Activated naive CD4-positive, alpha-beta T cell treated with anti-CD3 and anti-CD28 coated beads for 36 hours (primary cell): ENCODE data around the gene CLDN4. TPM values are rescaled to one million over a fixed set of nuclear protein-coding genes. Genes with fewer than 3 reads are reported as not detected.
"Not testable (repeated sequence)": the region's sequence is repeated elsewhere in the genome, so short reads cannot be mapped to it uniquely, and the experiment has no call there.

Source experiments
- CTCF ChIA-PET: fragments of 350-600 bp; sonication (Branson Sonifier 250); formaldehyde crosslinking; loops from one replicate; lab custom pipeline; 2021; ENCODE audit warnings: antibody characterized with exemption; lab: Charles Lee
- DNase-seq: peaks from one replicate; pipeline ENCODE4 v3.0.0-alpha.2; 2020
- H3K27ac Mint-ChIP-seq: one replicate; pipeline ENCODE4 v1.8.0; 2021; ENCODE audit warnings: mild to moderate bottlenecking, mixed read lengths
- H3K27me3 Mint-ChIP-seq: one replicate; pipeline ENCODE4 v1.8.0; 2021; ENCODE audit warnings: low read depth, mixed read lengths
- H3K36me3 Mint-ChIP-seq: one replicate; pipeline ENCODE4 v1.8.0; 2021; ENCODE audit warnings: low read depth, mixed read lengths
- H3K4me1 Mint-ChIP-seq: one replicate; pipeline ENCODE4 v1.8.0; 2021; ENCODE audit warnings: low read depth, mixed read lengths
- H3K4me3 Mint-ChIP-seq: one replicate; pipeline ENCODE4 v1.8.0; 2021; ENCODE audit warnings: mild to moderate bottlenecking, moderate library complexity, mixed read lengths
- H3K9me3 Mint-ChIP-seq: one replicate; pipeline ENCODE4 v1.8.0; 2021; ENCODE audit warnings: mixed read lengths
- intact Hi-C: fragments of 100-400 bp; cut with micrococcal nuclease; formaldehyde crosslinking; loops from one replicate; pipeline ENCODE4 v1.15.1; 2023
- total RNA-seq, 2 experiments: library from RNA; stranded (reverse); gene quantifications; one replicate each; pipeline ENCODE4 v1.2.3, GENCODE V29; 2021

The CLDN4 gene
- total RNA-seq, 2 experiments from 2014 or later: 0.10 to 0.25 TPM

DNA sequence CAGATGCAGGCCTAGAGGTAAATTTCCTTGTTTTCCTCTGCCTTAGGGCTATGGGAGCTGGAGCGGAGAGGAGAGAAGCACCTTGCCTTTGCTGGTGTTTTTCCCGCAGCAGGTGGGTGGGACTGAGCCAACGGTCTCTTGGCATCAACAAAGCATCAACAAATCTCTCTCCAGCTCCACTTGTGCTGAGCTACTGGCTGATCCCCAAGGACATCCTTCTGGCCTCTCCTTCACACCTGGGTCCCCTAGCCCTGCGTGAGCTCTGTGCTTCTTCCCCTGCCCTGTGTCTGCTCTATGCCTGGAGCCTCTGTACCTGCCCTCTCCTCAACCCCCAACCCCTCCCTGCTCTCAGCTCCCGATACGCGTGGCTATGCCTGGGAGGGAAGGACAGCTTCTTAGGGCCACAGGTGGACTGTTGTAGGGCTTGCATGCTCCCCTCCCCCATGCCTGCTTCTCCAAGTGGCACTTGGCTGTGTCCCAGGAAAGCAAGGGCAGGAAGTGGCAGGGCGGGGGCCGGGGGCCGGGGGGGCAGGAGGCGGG, 3.2 kb upstream of the CLDN4 start:
- Mint-ChIP-seq H3K9me3 (no peaks in the 10 kb centered on the region), H3K36me3 (no peaks in the 10 kb centered on the region), H3K27ac (no peak overlapping the region), H3K27me3 (peaks cover 5% of the 10 kb centered on the region), H3K4me3 (no peak overlapping the region), H3K4me1 (peaks cover 25% of the 10 kb centered on the region)
- peak; percentile 39 for DNase-seq
- CTCF ChIA-PET: interaction anchor here (1.0 to 2.1 kb wide), 5 partner anchors 23 to 188 kb away, joined by 3 to 10 read pairs (median 6); no protein-coding TSS in a partner anchor
- intact Hi-C loops: loop anchor here (2.0 kb wide), 1 partner anchor 15 kb away; the partner anchor contains the start of gene METTL27

- H3K36me3 Mint-ChIP-seq: no peaks in the 10 kb centered on the region
- CTCF ChIA-PET: interaction anchor here (2.0 to 2.1 kb wide), 2 partner anchors 27 to 28 kb away, joined by 6 to 10 read pairs; no protein-coding TSS in a partner anchor
Observed at GRCh38 chr7:73828107-73828803, 2.5 kb upstream of the CLDN4 start.

DNA sequence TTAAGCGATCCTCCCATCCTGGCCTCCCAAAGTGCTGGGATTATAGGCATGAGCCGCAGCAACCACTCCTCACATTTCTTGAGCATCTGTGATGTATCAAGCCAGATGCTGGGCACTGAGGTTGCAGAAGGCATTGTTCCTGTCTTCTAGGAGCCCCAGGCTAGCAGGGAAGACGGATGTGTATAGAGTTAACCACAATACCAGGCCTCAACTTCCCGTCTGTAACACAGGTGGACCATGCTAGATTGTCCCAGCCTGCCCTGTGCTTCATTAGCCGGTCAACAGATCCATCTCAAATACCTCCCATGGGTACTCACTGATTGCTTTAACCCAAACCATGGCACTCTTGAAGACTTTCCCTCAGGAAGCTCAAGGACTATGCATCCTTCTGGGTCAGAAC, 1.8 kb upstream of the CLDN4 start:
- Mint-ChIP-seq H3K4me1 (peaks cover 25% of the 10 kb centered on the region), H3K27me3 (peaks cover 5% of the 10 kb centered on the region), H3K4me3 (no peak overlapping the region), H3K9me3 (no peaks in the 10 kb centered on the region), H3K27ac (no peak overlapping the region), H3K36me3 (no peaks in the 10 kb centered on the region)
- intact Hi-C loops: loop anchor here (2.0 kb wide), 1 partner anchor 14 kb away; the partner anchor contains the start of gene METTL27
- no peak for DNase-seq
- CTCF ChIA-PET: no interaction called here

More at GRCh38 chr7:73828107-73828803, 2.5 kb upstream of the CLDN4 start:
- no peaks in the 10 kb centered on the region for H3K9me3 Mint-ChIP-seq
- peaks cover 5% of the 10 kb centered on the region for H3K27me3 Mint-ChIP-seq
- intact Hi-C loops: loop anchor here (2.0 kb wide), 1 partner anchor 15 kb away; the partner anchor contains the start of gene METTL27
- H3K4me1 Mint-ChIP-seq: peaks cover 25% of the 10 kb centered on the region
- H3K4me3 Mint-ChIP-seq: no peak overlapping the region
- peak; percentile 66 for DNase-seq
- H3K27ac Mint-ChIP-seq: no peak overlapping the region

- intact Hi-C loops: loop anchor here (2.0 kb wide), 1 partner anchor 13 kb away; the partner anchor contains the start of gene METTL27
- no peaks in the 10 kb centered on the region for H3K36me3 Mint-ChIP-seq
- CTCF ChIA-PET: no interaction called here
- no peak overlapping the region for H3K27ac Mint-ChIP-seq
- H3K4me3 Mint-ChIP-seq: no peak overlapping the region
- no peak for DNase-seq
- peaks cover 25% of the 10 kb centered on the region for H3K4me1 Mint-ChIP-seq
- peaks cover 5% of the 10 kb centered on the region for H3K27me3 Mint-ChIP-seq
- H3K9me3 Mint-ChIP-seq: no peaks in the 10 kb centered on the region
Observed at GRCh38 chr7:73829505-73829904, 1.3 kb upstream of the CLDN4 start.

DNA sequence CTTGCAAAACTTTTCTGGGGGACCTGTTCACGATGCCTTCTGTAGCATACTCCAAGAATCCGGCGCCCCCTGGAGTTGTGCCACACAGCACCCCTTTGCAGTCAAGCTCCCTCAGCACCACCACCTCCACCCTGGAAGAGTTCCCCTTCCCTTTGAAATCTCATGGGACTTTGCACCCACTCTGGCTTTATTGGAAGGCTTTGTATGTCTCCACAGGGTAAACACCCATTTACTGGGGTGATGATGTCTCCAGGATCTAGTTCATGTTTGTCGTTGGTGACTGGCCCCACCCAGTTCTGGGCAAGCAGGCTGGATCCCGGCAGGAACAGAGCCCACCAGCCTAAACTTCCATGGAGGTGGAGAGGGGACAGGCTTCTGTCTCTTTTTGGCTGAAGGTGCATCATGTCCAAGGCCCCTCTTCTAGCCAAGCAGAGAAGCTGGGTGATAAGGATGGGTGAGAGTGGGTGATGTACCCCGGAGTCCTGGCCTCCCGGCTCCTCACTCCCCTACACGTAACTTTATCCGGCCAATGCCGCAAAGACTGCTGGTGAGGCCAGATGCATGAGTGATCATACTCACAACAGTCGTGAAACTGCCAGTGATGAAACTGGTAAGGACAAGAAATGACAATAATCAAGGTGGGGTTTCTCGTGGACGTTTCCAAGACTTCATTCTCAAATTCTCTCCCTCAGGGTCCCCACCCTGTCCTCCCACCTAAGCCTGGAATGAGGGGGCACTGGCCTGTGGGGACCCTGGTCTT, 695 bp upstream of the CLDN4 start:
- peaks cover 5% of the 10 kb centered on the region for H3K27me3 Mint-ChIP-seq
- intact Hi-C loops: loop anchor here (2.0 kb wide), 1 partner anchor 13 kb away; the partner anchor contains the start of gene METTL27
- CTCF ChIA-PET: no interaction called here
- H3K9me3 Mint-ChIP-seq: no peaks in the 10 kb centered on the region
- H3K27ac Mint-ChIP-seq: no peak overlapping the region
- H3K4me1 Mint-ChIP-seq: peaks cover 25% of the 10 kb centered on the region
- H3K4me3 Mint-ChIP-seq: no peak overlapping the region
- DNase-seq: no peak
- H3K36me3 Mint-ChIP-seq: no peaks in the 10 kb centered on the region

DNA sequence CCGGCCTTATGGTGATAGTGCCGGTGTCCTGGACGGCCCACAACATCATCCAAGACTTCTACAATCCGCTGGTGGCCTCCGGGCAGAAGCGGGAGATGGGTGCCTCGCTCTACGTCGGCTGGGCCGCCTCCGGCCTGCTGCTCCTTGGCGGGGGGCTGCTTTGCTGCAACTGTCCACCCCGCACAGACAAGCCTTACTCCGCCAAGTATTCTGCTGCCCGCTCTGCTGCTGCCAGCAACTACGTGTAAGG, 713 bp downstream of the CLDN4 start:
- Mint-ChIP-seq H3K27ac (no peak overlapping the region), H3K9me3 (no peaks in the 10 kb centered on the region), H3K27me3 (peaks cover 4% of the 10 kb centered on the region), H3K4me3 (no peak overlapping the region), H3K4me1 (peaks cover 24% of the 10 kb centered on the region), H3K36me3 (no peaks in the 10 kb centered on the region)
- DNase-seq: no peak
- intact Hi-C loops: no loop called here
- CTCF ChIA-PET: no interaction called here

GRCh38 chr7:73831834-73832651, 1.2 kb downstream of the CLDN4 start:
- H3K4me1 Mint-ChIP-seq: peaks cover 19% of the 10 kb centered on the region
- CTCF ChIA-PET: no interaction called here
- DNase-seq: no peak
- peaks cover 2% of the 10 kb centered on the region for H3K27me3 Mint-ChIP-seq
- H3K36me3 Mint-ChIP-seq: no peaks in the 10 kb centered on the region
- H3K4me3 Mint-ChIP-seq: no peak overlapping the region
- intact Hi-C loops: no loop called here
- no peaks in the 10 kb centered on the region for H3K9me3 Mint-ChIP-seq
- no peak overlapping the region for H3K27ac Mint-ChIP-seq

DNA sequence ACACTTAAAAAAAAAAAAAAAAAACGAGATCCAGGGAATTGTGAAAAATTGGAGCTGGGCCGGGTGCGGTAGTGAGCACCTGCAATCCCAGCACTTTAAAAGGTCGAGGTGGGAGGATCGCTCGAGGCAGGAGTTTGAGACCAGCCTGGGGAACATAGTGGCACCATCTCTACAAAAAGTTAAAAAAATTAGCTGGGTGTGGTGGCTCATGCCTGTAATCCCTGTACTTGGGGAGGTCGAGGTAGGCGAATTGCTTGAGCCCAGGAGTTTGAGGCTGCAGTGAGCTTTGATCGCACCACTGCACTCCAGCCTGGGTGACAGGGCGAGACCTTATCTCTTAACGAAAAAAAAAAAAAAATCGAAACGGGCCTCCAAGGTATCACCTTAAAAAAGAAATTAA, 2.0 kb downstream of the CLDN4 start:
- Mint-ChIP-seq H3K9me3 (no peaks in the 10 kb centered on the region), H3K27ac (no peak overlapping the region), H3K36me3 (no peaks in the 10 kb centered on the region), H3K4me3 (no peak overlapping the region), H3K4me1 (peaks cover 11% of the 10 kb centered on the region), H3K27me3 (peaks cover 2% of the 10 kb centered on the region)
- CTCF ChIA-PET: no interaction called here
- DNase-seq: no peak
- intact Hi-C loops: no loop called here

- Mint-ChIP-seq H3K9me3 (no peaks in the 10 kb centered on the region), H3K27ac (no peak overlapping the region), H3K4me3 (no peak overlapping the region), H3K36me3 (no peaks in the 10 kb centered on the region), H3K27me3 (peaks cover 2% of the 10 kb centered on the region), H3K4me1 (peaks cover 7% of the 10 kb centered on the region)
- intact Hi-C loops: no loop called here
- no peak for DNase-seq
- CTCF ChIA-PET: interaction anchor here (0.9 kb wide), 1 partner anchor 482 kb away, joined by 3 read pairs; no protein-coding TSS in a partner anchor
Observed at GRCh38 chr7:73833251-73833919, 2.6 kb downstream of the CLDN4 start.

GRCh38 chr7:73834626-73835191, 3.9 kb downstream of the CLDN4 start:
- no peak overlapping the region for H3K4me3 Mint-ChIP-seq
- no peaks in the 10 kb centered on the region for H3K27me3 Mint-ChIP-seq
- H3K4me1 Mint-ChIP-seq: no peaks in the 10 kb centered on the region
- intact Hi-C loops: no loop called here
- no peak for DNase-seq
- CTCF ChIA-PET: no interaction called here
- no peaks in the 10 kb centered on the region for H3K36me3 Mint-ChIP-seq
- no peak overlapping the region for H3K27ac Mint-ChIP-seq
- H3K9me3 Mint-ChIP-seq: no peaks in the 10 kb centered on the region

DNA sequence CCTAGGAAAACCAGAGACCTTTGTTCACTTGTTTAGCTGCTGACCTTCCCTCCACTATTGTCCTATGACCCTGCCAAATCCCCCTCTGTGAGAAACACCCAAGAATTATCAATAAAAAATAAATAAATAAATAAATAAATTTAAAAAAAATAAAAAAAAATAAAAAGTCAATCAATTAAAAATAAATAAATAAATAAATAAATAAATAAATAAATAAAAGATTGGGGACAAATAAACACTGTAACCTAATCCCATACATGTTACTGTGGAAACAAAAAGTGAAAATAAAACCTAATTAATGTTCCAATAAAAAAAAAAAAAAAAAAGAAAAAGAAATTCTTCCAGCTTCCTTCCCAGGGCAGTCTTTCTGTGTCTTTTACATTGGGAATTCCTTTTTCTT, 6.4 kb downstream of the CLDN4 start:
- CTCF ChIA-PET, H3K4me1 Mint-ChIP-seq, H3K9me3 Mint-ChIP-seq: not testable (repeated sequence)

More for the DNA sequence above, 6.4 kb downstream of the CLDN4 start:
- DNase-seq, H3K27me3 Mint-ChIP-seq, H3K36me3 Mint-ChIP-seq, intact Hi-C loops, H3K4me3 Mint-ChIP-seq: not testable (repeated sequence)
- H3K27ac Mint-ChIP-seq: peak overlapping the region; percentile 46
